ENCODE measurements around the gene LRRC14B. TPM values are rescaled to one million over a fixed set of nuclear protein-coding genes. Genes with fewer than 3 reads are reported as not detected.
"Not testable (repeated sequence)": the region's sequence is repeated elsewhere in the genome, so short reads cannot be mapped to it uniquely, and the experiment has no call there.

LRRC14B gene
- total and polyA plus RNA-seq, 2 donors from 2014 or later, result not detected

GRCh38 chr5:218457-219291, 27.4 kb downstream of the LRRC14B start:
- no peak for FAIRE-seq
- intact Hi-C loops (cut with DNase I), result no loop called here
- Histone ChIP-seq H3K4me1 (ENCODE audit: control insufficient read depth in 2 of 3, insufficient read depth in 2 of 3, low read depth in 1 of 3, low read length in 3 of 3) (peaks cover 0 to 9% (median 0%) of the 10 kb centered on the region in 3 donors), H3K27ac (ENCODE audit: low read depth in 2 of 2, low read length in 2 of 2) (peak overlapping the region; percentile 80 to 82), H3K9me3 (ENCODE audit: control insufficient read depth in 2 of 3, insufficient read depth in 1 of 3, low read length in 3 of 3) (no peaks in the 10 kb centered on the region), H3K4me3 (ENCODE audit: low read length in 3 of 3) (peak overlapping the region; percentile 72 to 88 (median 74)), H3K27me3 (ENCODE audit: control insufficient read depth, insufficient read depth, low read length) (no peaks in the 10 kb centered on the region), H3K36me3 (ENCODE audit: control insufficient read depth in 2 of 3, insufficient read depth in 3 of 3, low read length in 3 of 3) (peaks cover 0 to 5% (median under 1%) of the 10 kb centered on the region in 3 donors), H3K9ac (ENCODE audit: low read length in 3 of 3) (peak overlapping the region; percentile 57 to 89 (median 68))
- no peak for TF ChIP-seq CTCF (IDR thresholded peaks at IDR 0.05; ENCODE audit: borderline replicate concordance, extremely low read depth, insufficient read depth)
- DNase-seq, result peak; percentile 27 to 86 (median 52)

- no peak for TF ChIP-seq CTCF (IDR thresholded peaks at IDR 0.05; ENCODE audit: borderline replicate concordance, extremely low read depth, insufficient read depth)
- intact Hi-C loops (cut with DNase I), result no loop called here
These were observed 28.2 kb downstream of the LRRC14B start for GRCh38 chr5:219460-219863.

GRCh38 chr5:219991-220390, 28.7 kb downstream of the LRRC14B start:
- Histone ChIP-seq H3K27me3 (ENCODE audit: control insufficient read depth, insufficient read depth, low read length) (no peaks in the 10 kb centered on the region), H3K4me1 (ENCODE audit: control insufficient read depth in 2 of 3, insufficient read depth in 2 of 3, low read depth in 1 of 3, low read length in 3 of 3) (peaks cover 0 to 9% (median 0%) of the 10 kb centered on the region in 3 donors), H3K27ac (ENCODE audit: low read depth in 2 of 2, low read length in 2 of 2) (peak overlapping the region in 1 of 2 donors; percentile 34), H3K36me3 (ENCODE audit: control insufficient read depth in 2 of 3, insufficient read depth in 3 of 3, low read length in 3 of 3) (peaks cover 0 to 14% (median 4%) of the 10 kb centered on the region in 3 donors), H3K4me3 (ENCODE audit: low read length in 3 of 3) (peak overlapping the region in 2 of 3 donors; percentile 72 to 88), H3K9ac (ENCODE audit: low read length in 3 of 3) (peak overlapping the region in 2 of 3 donors; percentile 46 to 89), H3K9me3 (ENCODE audit: control insufficient read depth in 2 of 3, insufficient read depth in 1 of 3, low read length in 3 of 3) (no peaks in the 10 kb centered on the region)
- FAIRE-seq (no peak), DNase-seq (no peak)
- intact Hi-C loops (cut with DNase I), result no loop called here
- no peak for TF ChIP-seq CTCF (IDR thresholded peaks at IDR 0.05; ENCODE audit: borderline replicate concordance, extremely low read depth, insufficient read depth)

More at GRCh38 chr5:219460-219863, 28.2 kb downstream of the LRRC14B start:
- FAIRE-seq, result no peak
- DNase-seq, result peak in 1 of 5 donors; percentile 23
- Histone ChIP-seq H3K27me3 (ENCODE audit: control insufficient read depth, insufficient read depth, low read length) (no peaks in the 10 kb centered on the region), H3K4me3 (ENCODE audit: low read length in 3 of 3) (peak overlapping the region; percentile 72 to 88 (median 74)), H3K9ac (ENCODE audit: low read length in 3 of 3) (peak overlapping the region in 2 of 3 donors; percentile 57 to 89), H3K4me1 (ENCODE audit: control insufficient read depth in 2 of 3, insufficient read depth in 2 of 3, low read depth in 1 of 3, low read length in 3 of 3) (peaks cover 0 to 9% (median 0%) of the 10 kb centered on the region in 3 donors), H3K36me3 (ENCODE audit: control insufficient read depth in 2 of 3, insufficient read depth in 3 of 3, low read length in 3 of 3) (peaks cover 0 to 9% (median 2%) of the 10 kb centered on the region in 3 donors), H3K27ac (ENCODE audit: low read depth in 2 of 2, low read length in 2 of 2) (peak overlapping the region in 1 of 2 donors; percentile 34), H3K9me3 (ENCODE audit: control insufficient read depth in 2 of 3, insufficient read depth in 1 of 3, low read length in 3 of 3) (no peaks in the 10 kb centered on the region)

- H3K4me3 ChIP-seq (ENCODE audit: low read length in 3 of 3); H3K9ac ChIP-seq (ENCODE audit: low read length in 3 of 3); intact Hi-C loops (cut with DNase I); H3K4me1 ChIP-seq (ENCODE audit: control insufficient read depth in 2 of 3, insufficient read depth in 2 of 3, low read depth in 1 of 3, low read length in 3 of 3); FAIRE-seq; DNase-seq; H3K27me3 ChIP-seq (ENCODE audit: control insufficient read depth, insufficient read depth, low read length); H3K27ac ChIP-seq (ENCODE audit: low read depth in 2 of 2, low read length in 2 of 2); H3K9me3 ChIP-seq (ENCODE audit: control insufficient read depth in 2 of 3, insufficient read depth in 1 of 3, low read length in 3 of 3): not testable (repeated sequence)
- H3K36me3 ChIP-seq (ENCODE audit: control insufficient read depth in 2 of 3, insufficient read depth in 3 of 3, low read length in 3 of 3), result peaks cover 5 to 33% (median 20%) of the 10 kb centered on the region in 3 donors
These were observed 31.8 kb downstream of the LRRC14B start for GRCh38 chr5:222951-223715.

Data from kidney (tissue), 14 donors.